DMS114 treated with DMSO at 0.1 percent for 48 hours (cell line): ENCODE results near the gene ARHGEF28.

Source experiments
- DNase-seq: peaks from one replicate; lab custom pipeline; 2025; ENCODE audit not compliant: unreplicated experiment; lab: John Stamatoyannopoulos, UW

ARHGEF28 gene

DNA sequence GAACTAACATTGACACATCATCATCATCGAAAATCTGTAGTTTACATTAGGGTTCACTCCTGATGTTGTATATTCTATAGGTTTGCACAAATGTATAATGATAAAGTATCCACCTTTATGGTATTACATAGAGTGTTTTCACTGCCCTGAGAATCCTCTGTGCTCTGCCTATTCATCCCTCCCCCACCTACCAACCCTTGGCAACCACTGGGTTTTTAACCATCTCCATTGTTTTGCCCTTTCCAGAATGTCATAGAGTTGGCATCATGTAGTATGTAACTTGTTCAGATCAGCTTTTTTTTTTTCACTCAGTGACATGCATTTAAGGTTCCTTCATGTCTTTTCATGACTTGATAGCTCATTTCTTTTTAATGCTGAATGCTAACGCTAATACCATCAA is 106.0 kb downstream of the ARHGEF28 start:
- DNase-seq = no peak

GRCh38 chr5:73733219-73733618 is 107.2 kb downstream of the ARHGEF28 start:
- DNase-seq = no peak

DNA sequence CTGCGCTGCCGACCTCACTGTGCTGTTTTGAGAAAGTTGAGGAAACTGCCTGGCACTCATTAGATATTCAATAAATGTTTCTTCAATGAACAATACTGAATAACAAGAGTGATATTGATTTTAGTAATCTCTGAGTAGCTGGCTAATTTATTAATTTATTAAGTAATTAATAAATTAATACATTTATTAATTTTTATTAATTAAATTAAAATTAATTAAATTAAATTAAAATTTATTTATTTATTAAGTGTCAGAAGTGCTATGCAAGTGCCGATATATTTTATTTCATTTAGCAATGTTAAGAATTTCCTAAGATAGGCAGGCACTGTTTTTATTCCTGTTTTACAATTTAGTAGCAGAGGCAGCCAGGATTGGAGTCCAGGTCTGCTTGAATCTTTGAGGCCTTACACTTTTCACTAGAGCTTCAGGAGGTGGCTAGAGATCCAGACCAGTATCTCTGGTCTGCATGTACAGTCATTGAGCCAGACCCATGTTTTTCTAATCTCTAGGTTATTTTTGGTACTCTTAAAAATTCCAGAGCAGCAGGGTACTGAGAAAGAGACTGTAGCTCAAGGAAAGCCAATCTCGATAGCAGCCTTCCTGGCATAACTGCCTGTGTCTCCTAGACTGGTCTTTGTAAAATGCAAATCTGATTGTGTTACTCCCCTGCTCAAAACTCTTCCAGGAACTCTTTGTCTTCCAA is 109.2 kb downstream of the ARHGEF28 start:
- no peak for DNase-seq

GRCh38 chr5:73739650-73740049 is 113.7 kb downstream of the ARHGEF28 start:
- DNase-seq = no peak

- no peak for DNase-seq
Observed at GRCh38 chr5:73740274-73740790, 114.3 kb downstream of the ARHGEF28 start.

GRCh38 chr5:73743161-73743560 is 117.2 kb downstream of the ARHGEF28 start:
- DNase-seq = no peak

GRCh38 chr5:73745836-73746235 is 119.8 kb downstream of the ARHGEF28 start:
- DNase-seq = no peak

- no peak for DNase-seq
Observed at GRCh38 chr5:73746608-73747007, 120.6 kb downstream of the ARHGEF28 start.

- DNase-seq = no peak
Observed at GRCh38 chr5:73747696-73748380, 121.8 kb downstream of the ARHGEF28 start.

DNA sequence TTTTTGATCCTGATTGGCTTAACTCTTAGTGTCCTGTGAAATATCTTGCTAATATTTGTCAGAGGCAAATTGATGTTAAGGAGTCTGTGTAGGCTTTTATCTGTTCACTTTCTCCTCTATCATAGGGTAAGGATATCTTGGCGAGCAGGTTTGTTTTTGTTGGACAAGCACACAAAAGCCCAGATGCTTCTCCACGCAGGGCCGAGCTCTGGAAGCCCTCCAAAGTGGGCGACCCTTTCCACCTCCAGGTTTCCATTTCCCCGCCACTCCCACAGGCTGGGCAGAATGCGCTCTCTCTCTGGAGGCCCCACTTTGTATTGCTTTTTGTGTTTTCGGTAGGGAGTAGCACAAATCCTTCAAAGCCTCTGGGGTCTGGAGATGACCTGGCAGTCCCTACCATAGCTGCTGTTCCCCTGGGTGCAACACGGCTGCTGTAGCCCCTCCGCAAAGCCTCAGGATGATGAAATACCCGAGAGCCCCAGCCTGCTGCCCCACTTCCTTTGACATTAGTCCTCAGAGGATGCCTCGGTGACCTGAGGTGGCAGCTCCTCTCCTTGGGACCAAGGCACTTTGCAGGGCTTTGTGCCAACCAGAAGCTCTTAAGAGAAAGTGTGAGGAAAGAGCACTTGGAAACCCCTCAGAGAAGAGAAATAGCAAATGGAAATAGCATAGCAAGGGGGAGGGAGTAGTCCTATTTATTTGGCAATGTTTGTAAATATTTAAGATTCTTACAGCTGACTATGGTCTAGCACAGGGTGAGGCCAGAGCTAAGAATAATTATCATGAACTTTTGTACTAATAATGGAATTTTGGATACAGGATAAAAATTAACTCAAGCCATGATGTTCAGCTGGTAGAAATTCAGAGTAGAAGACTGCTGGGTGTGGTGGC is 122.8 kb downstream of the ARHGEF28 start:
- DNase-seq = no peak

GRCh38 chr5:73749485-73750270 is 123.7 kb downstream of the ARHGEF28 start:
- no peak for DNase-seq

- DNase-seq = no peak
Observed at GRCh38 chr5:73751254-73751914, 125.4 kb downstream of the ARHGEF28 start.

DNA sequence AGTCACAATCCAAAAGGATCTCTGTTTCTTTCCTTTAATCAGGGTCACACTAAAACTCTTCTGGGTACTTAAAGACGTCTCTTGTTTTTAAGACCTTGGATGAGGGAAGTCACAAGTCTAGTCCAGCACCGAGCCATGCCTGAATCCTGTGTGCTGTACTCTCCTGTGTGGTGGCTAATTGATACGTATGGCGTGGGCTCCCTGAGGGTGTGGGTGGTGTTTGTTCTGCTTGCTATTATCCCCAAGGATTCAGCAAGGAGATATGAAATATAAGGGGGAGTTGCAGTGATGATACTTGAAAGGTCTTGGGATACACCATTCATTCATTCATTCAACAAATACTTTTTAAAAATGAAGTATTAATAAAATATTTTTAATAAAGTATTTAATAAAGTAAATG is 128.3 kb downstream of the ARHGEF28 start:
- DNase-seq = no peak

DNA sequence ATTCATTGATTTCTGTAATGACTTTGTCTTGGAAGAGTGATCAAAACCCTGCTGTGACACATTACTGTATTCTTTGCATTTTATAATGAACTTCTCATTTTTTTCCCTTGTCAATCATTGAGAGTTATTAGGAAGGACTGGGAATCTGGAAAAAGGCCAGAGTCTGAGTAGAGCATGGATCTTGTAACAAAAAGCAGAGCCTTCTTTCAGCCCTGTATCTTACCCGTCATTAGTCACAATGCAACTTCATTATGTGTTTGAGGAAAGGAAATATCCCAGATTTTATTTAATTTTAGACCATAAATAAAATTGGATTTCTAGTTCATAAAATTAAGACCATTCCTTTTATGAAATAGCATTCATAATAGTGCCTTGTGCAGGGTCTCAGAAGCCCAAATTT is 131.4 kb downstream of the ARHGEF28 start:
- DNase-seq = no peak

- no peak for DNase-seq
Observed at GRCh38 chr5:73759771-73760170, 133.8 kb downstream of the ARHGEF28 start.

- no peak for DNase-seq
Observed at GRCh38 chr5:73763300-73764032, 137.5 kb downstream of the ARHGEF28 start.

DNA sequence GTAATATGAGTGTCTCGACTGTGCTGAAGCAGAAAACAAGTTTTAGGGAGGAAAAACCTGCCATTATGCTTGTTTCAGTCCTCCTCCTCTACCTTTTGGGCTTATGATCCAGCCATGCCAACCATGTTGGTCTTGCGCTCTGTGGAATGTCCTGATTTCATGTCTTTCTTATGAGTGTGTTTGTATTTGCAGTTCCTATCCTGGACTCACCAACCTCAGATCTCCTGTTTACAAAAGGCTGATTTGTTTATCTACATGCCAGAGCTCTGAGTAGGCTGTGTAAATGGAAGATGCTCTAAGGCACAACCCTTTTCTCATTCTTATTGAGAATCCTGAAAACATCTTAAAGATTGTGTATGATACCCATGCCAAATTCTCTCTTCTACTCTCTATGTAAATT is 138.6 kb downstream of the ARHGEF28 start:
- DNase-seq = no peak

GRCh38 chr5:73764996-73765395 is 139.0 kb downstream of the ARHGEF28 start:
- DNase-seq = no peak

DNA sequence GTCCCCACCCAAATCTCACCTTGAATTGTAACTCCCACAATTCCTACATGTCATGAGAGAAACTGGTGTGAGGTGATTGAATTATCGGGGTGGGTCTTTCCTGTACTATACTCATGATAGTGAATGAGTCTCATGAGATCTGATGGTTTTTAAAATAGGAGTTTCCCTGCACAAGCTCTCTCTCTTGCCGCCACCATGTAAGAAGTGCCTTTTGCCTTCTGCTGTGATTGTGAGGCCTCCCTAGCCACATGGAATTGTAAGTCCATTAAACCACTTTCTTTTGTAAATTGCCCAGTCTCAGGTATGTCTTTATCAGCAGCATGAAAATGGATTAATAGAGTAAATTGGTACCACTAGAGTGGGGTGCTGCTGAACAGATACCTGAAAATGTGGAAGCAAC is 140.9 kb downstream of the ARHGEF28 start:
- no peak for DNase-seq
